ENCODE results near the gene MYMX.

Gene MYMX

GRCh38 chr6:44250067-44250717 lies 33.5 kb downstream of the MYMX start:
- H3K4me3 ChIP-seq (ENCODE audit: low read depth, low read length) = no peak overlapping the region
- CTCF ChIA-PET = interaction anchor here (0.9 to 8.1 kb wide), 4 partner anchors 14 to 77 kb away, joined by 3 to 135 read pairs (median 39); no protein-coding TSS in a partner anchor
- POLR2A ChIA-PET = no interaction called here

GRCh38 chr6:44250718-44251123 lies 34.0 kb downstream of the MYMX start:
- H3K4me3 ChIP-seq (ENCODE audit: low read depth, low read length) = no peak overlapping the region
- DNase-seq (ENCODE audit: low read depth, low spot score) = no peak
- ChIA-PET POLR2A (no interaction called here), CTCF (interaction anchor here (0.9 to 7.4 kb wide), 4 partner anchors 8 to 17 kb away, joined by 3 to 73 read pairs (median 6); no protein-coding TSS in a partner anchor)
- no peak for TF ChIP-seq CTCF (IDR thresholded peaks at IDR 0.05; ENCODE audit: insufficient read depth, low read length, missing control alignments)

More at GRCh38 chr6:44250067-44250717, 33.5 kb downstream of the MYMX start:
- no peak for DNase-seq (ENCODE audit: low read depth, low spot score)
- no peak for TF ChIP-seq CTCF (IDR thresholded peaks at IDR 0.05; ENCODE audit: insufficient read depth, low read length, missing control alignments)

- no peak overlapping the region for H3K4me3 ChIP-seq (ENCODE audit: low read depth, low read length)
- DNase-seq (ENCODE audit: low read depth, low spot score) = no peak
- ChIA-PET CTCF (interaction anchor here (1.1 to 7.4 kb wide), 5 partner anchors 9 to 152 kb away, joined by 3 to 73 read pairs (median 8); no protein-coding TSS in a partner anchor), POLR2A (no interaction called here)
- no peak for TF ChIP-seq CTCF (IDR thresholded peaks at IDR 0.05; ENCODE audit: insufficient read depth, low read length, missing control alignments)
Measured at GRCh38 chr6:44251576-44252524, 35.1 kb downstream of the MYMX start.

GRCh38 chr6:44253307-44254101 lies 36.8 kb downstream of the MYMX start:
- ChIA-PET POLR2A (interaction anchor here (0.7 kb wide), 1 partner anchor 8 kb away, joined by 3 read pairs; no protein-coding TSS in a partner anchor), CTCF (interaction anchor here (0.6 to 7.4 kb wide), 9 partner anchors 9 to 108 kb away, joined by 3 to 73 read pairs (median 6); no protein-coding TSS in a partner anchor)
- no peak overlapping the region for H3K4me3 ChIP-seq (ENCODE audit: low read depth, low read length)
- DNase-seq (ENCODE audit: low read depth, low spot score) = no peak
- TF ChIP-seq CTCF (IDR thresholded peaks at IDR 0.05; ENCODE audit: insufficient read depth, low read length, missing control alignments) = peak; percentile 49

- DNase-seq (ENCODE audit: low read depth, low spot score) = no peak
- ChIA-PET CTCF (interaction anchor here (0.8 to 7.4 kb wide), 12 partner anchors 8 to 156 kb away, joined by 3 to 73 read pairs (median 9); partner anchors contain the start of gene TMEM151B), POLR2A (interaction anchor here (0.6 to 3.4 kb wide), 5 partner anchors 7 to 31 kb away, joined by 3 to 109 read pairs (median 3); partner anchors contain the start of genes HSP90AB1 and SLC29A1)
- H3K4me3 ChIP-seq (ENCODE audit: low read depth, low read length) = peak overlapping the region; percentile 8; the same call in 1 of the 2 replicates
- TF ChIP-seq CTCF (IDR thresholded peaks at IDR 0.05; ENCODE audit: insufficient read depth, low read length, missing control alignments) = no peak
Measured at GRCh38 chr6:44254191-44255104, 37.7 kb downstream of the MYMX start.

Data from AG04449 (cell line).